ENCODE results near the gene AIP. TPM values are rescaled to one million over a fixed set of nuclear protein-coding genes. Genes with fewer than 3 reads are reported as not detected.

The AIP gene
- total RNA-seq, 2 experiments from 2014 or later: 160 to 169 TPM

- intact Hi-C loops (cut with micrococcal nuclease): loop anchor here (2.0 kb wide), 2 partner anchors 30 to 46 kb away; partner anchors contain the start of gene TMEM134
- Mint-ChIP-seq H3K36me3 (peaks cover 47% of the 10 kb centered on the region), H3K4me3 (peak overlapping the region; percentile 85), H3K27ac (peak overlapping the region; percentile 95), H3K4me1 (ENCODE audit: low read depth) (peaks cover 55% of the 10 kb centered on the region), H3K27me3 (no peaks in the 10 kb centered on the region), H3K9me3 (no peaks in the 10 kb centered on the region)
- peak; percentile 91 for DNase-seq
- POLR2A ChIA-PET: interaction anchor here (0.8 to 6.8 kb wide), 21 partner anchors 9 to 192 kb away, joined by 3 to 68 read pairs (median 6); partner anchors contain the start of genes AIP, CLCF1, NUDT8 and PITPNM1
- CTCF ChIA-PET: interaction anchor here (0.9 to 3.9 kb wide), 16 partner anchors 9 to 87 kb away, joined by 3 to 46 read pairs (median 4); partner anchors contain the start of genes CDK2AP2, PITPNM1, PPP1CA and RPS6KB2
These were observed 44.5 kb upstream of the AIP start for GRCh38 chr11:67438158-67438902.

DNA sequence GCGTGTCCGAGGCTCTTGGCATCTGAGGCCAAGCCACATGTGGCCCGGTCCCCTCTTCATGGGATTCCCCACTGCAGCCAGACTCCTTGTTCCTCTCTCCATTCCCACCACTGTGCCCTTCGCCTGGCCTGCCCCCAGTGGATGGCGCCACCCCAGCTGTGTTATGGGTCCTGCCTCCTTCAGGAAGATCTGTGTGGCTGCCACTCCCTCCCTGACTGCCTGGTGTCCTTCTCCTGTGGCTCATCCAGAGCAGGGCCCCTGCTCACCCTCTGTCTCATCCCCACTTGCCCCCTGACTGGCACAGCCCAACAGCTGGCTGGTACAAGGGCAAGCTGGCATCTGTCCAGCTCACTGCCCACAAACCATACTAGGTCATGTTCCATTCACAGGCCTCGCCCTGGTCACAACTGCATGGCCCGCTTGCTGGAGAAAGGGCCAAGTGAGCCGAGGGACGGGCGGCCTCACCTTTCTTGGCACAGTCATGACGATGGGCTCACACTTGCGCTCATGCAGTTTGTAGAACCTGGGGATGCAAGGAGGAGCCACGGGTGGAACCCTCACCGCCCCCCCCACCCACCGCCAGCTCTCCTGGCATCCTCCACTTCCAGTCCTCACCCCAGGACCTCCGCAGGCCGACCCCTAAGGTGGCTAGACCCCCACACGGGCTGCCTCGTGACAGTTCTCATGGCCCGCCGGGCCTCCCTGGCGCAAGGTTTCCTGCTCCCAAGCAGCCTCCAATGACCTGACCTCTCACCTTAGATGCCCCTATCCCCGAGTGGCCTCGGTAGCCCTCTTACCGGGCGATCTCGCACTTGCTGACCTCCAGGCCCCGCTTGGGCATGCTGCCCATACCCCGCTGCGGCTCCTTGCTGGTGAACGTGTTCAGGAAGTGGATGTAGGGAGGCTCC is 43.3 kb upstream of the AIP start:
- ChIA-PET CTCF (interaction anchor here (0.8 to 3.9 kb wide), 11 partner anchors 11 to 175 kb away, joined by 3 to 46 read pairs (median 4); partner anchors contain the start of genes PPP1CA, RAD9A, RPS6KB2 and TBC1D10C), POLR2A (interaction anchor here (0.6 to 6.8 kb wide), 14 partner anchors 19 to 1467 kb away, joined by 3 to 68 read pairs (median 6); partner anchors contain the start of genes AIP, CLCF1, NUDT8 and PPP1CA)
- Mint-ChIP-seq H3K27ac (peak overlapping the region; percentile 95), H3K27me3 (no peaks in the 10 kb centered on the region), H3K4me1 (ENCODE audit: low read depth) (peaks cover 51% of the 10 kb centered on the region), H3K9me3 (no peaks in the 10 kb centered on the region), H3K4me3 (peak overlapping the region; percentile 85), H3K36me3 (peaks cover 43% of the 10 kb centered on the region)
- peak; percentile 72 for DNase-seq
- intact Hi-C loops (cut with micrococcal nuclease): loop anchor here (1.0 to 2.0 kb wide), 3 partner anchors 29 to 66 kb away; partner anchors contain the start of genes PITPNM1 and TMEM134

GRCh38 chr11:67440229-67441097 is 42.4 kb upstream of the AIP start:
- no peaks in the 10 kb centered on the region for H3K9me3 Mint-ChIP-seq
- ChIA-PET CTCF (interaction anchor here (0.9 to 2.4 kb wide), 2 partner anchors 12 to 28 kb away, joined by 3 to 6 read pairs; partner anchors contain the start of gene RPS6KB2), POLR2A (interaction anchor here (0.8 to 6.8 kb wide), 4 partner anchors 12 to 84 kb away, joined by 3 to 67 read pairs (median 4); partner anchors contain the start of genes AIP and RPS6KB2)
- peak overlapping the region; percentile 95 for H3K27ac Mint-ChIP-seq
- H3K36me3 Mint-ChIP-seq: peaks cover 39% of the 10 kb centered on the region
- H3K27me3 Mint-ChIP-seq: no peaks in the 10 kb centered on the region
- DNase-seq: peak; percentile 56
- intact Hi-C loops (cut with micrococcal nuclease): no loop called here
- H3K4me3 Mint-ChIP-seq: peak overlapping the region; percentile 85
- H3K4me1 Mint-ChIP-seq (ENCODE audit: low read depth): peaks cover 55% of the 10 kb centered on the region

DNA sequence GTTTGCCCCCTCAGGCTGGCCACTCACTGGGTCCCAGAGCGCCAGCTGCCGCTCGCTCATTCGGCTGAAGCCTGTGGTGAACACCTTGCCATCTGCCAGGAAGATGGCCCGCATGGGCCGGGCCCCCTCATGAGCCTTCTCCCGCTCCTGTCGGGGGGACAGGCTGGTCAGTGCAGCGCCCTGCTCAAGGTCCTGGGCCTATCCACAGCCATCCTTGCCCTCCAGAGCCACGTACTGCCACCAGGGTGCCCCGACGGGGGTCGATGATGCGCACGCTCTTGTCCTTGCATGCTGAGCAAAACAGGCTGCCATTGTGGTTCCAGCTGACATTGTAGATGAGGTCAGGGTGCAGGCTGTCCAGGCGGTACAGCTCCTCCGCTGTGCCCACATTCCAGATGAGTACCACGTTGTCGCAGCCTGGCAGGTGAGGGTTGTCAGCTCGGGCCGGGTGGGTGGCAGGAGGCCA is 41.7 kb upstream of the AIP start:
- Mint-ChIP-seq H3K4me1 (ENCODE audit: low read depth) (peaks cover 57% of the 10 kb centered on the region), H3K27ac (peak overlapping the region; percentile 69), H3K4me3 (no peak overlapping the region), H3K9me3 (no peaks in the 10 kb centered on the region), H3K27me3 (no peaks in the 10 kb centered on the region), H3K36me3 (peaks cover 32% of the 10 kb centered on the region)
- ChIA-PET POLR2A (interaction anchor here (1.0 to 6.8 kb wide), 3 partner anchors 13 to 45 kb away, joined by 3 to 67 read pairs (median 3); partner anchors contain the start of genes AIP and RPS6KB2), CTCF (interaction anchor here (0.9 kb wide), 1 partner anchor 27 kb away, joined by 3 read pairs; no protein-coding TSS in a partner anchor)
- no peak for DNase-seq
- intact Hi-C loops (cut with micrococcal nuclease): no loop called here

GRCh38 chr11:67441731-67442351 is 41.0 kb upstream of the AIP start:
- POLR2A ChIA-PET: no interaction called here
- no peaks in the 10 kb centered on the region for H3K9me3 Mint-ChIP-seq
- peak overlapping the region; percentile 42 for H3K27ac Mint-ChIP-seq
- DNase-seq: no peak
- no peak overlapping the region for H3K4me3 Mint-ChIP-seq
- H3K36me3 Mint-ChIP-seq: peaks cover 27% of the 10 kb centered on the region
- H3K27me3 Mint-ChIP-seq: no peaks in the 10 kb centered on the region
- CTCF ChIA-PET: no interaction called here
- H3K4me1 Mint-ChIP-seq (ENCODE audit: low read depth): peaks cover 60% of the 10 kb centered on the region
- intact Hi-C loops (cut with micrococcal nuclease): no loop called here

DNA sequence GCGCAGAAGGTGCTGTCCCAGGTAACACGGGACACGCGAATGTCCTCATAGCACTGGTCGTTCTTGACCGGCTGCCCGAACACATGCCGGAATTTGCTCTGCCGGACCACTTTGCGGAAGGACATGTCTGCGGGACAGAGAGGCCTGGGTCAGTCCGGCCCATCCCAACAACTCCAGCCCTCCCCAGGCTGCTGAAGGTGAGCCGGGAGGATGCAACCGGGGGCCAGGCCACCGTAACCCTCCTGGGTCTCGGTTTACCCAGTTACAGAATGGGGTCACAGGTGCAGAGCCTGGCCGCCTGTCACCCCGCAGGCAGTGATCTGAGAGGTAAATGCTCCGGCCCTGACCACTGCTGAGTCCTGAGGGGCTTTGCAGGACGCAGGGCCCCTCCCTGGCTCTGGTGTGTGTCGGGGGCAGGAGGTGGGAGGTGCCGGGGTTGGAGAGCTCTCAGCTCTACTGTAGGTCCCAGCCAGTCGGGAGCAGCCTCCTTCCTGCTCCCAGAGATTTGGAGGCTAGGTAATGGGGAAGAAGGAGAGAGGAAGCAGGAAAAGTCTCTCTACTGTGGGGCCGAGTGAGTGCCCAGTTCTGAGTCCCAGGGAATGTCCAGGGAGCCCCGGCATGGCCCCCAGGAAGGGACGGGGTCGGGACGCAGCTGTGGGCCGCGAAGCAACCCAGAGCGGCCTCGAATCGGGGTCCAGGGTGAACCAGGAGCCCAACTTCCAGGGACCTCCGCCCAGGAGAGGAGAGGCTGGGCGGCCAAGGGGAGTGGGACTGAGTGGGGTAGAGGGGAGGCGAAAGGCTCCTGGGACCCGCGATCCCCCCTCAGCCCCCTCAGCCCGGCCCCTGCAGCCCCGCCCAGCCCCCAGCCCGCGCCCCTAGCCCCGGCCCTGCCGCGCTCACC is 40.1 kb upstream of the AIP start:
- DNase-seq: no peak
- no peaks in the 10 kb centered on the region for H3K9me3 Mint-ChIP-seq
- peak overlapping the region; percentile 59 for H3K4me3 Mint-ChIP-seq
- intact Hi-C loops (cut with micrococcal nuclease): no loop called here
- peaks cover 20% of the 10 kb centered on the region for H3K36me3 Mint-ChIP-seq
- ChIA-PET CTCF (interaction anchor here (0.8 kb wide), 1 partner anchor 26 kb away, joined by 3 read pairs; the partner anchor contains the start of gene TMEM134), POLR2A (interaction anchor here (0.8 to 1.0 kb wide), 2 partner anchors 22 to 43 kb away, joined by 3 read pairs; no protein-coding TSS in a partner anchor)
- H3K27me3 Mint-ChIP-seq: no peaks in the 10 kb centered on the region
- H3K4me1 Mint-ChIP-seq (ENCODE audit: low read depth): peaks cover 69% of the 10 kb centered on the region
- peak overlapping the region; percentile 51 for H3K27ac Mint-ChIP-seq

DNA sequence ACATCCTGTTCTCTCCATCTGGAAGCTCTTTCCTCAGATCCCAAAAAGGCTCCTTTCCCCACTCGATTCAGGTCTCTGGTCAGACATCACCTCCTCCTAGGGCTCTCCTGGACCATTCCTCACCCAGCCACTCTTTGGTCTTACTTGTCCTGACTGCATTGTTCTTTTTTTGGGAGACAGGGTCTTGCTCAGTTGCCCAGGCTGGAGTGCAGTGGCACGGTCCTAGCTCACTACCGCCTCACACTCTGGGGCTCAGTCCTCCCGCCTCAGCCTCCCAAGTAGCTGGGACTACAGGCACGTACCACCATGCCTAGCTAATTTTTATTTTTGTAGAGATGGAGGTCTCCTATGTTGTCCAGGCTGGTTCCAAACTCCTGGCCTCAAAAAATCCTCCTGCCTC is 37.3 kb upstream of the AIP start:
- ChIA-PET POLR2A (interaction anchor here (0.6 to 1.0 kb wide), 2 partner anchors 9 to 15 kb away, joined by 3 to 4 read pairs; no protein-coding TSS in a partner anchor), CTCF (interaction anchor here (0.6 to 1.1 kb wide), 2 partner anchors 44 to 55 kb away, joined by 3 read pairs; partner anchors contain the start of gene PPP1CA)
- intact Hi-C loops (cut with micrococcal nuclease): no loop called here
- Mint-ChIP-seq H3K36me3 (no peaks in the 10 kb centered on the region), H3K27ac (peak overlapping the region; percentile 79), H3K4me1 (ENCODE audit: low read depth) (peaks cover 71% of the 10 kb centered on the region), H3K9me3 (no peaks in the 10 kb centered on the region), H3K27me3 (no peaks in the 10 kb centered on the region), H3K4me3 (peak overlapping the region; percentile 77)
- no peak for DNase-seq

- intact Hi-C loops (cut with micrococcal nuclease): no loop called here
- Mint-ChIP-seq H3K9me3 (no peaks in the 10 kb centered on the region), H3K36me3 (no peaks in the 10 kb centered on the region), H3K27me3 (no peaks in the 10 kb centered on the region), H3K4me3 (no peak overlapping the region), H3K4me1 (ENCODE audit: low read depth) (peaks cover 54% of the 10 kb centered on the region), H3K27ac (no peak overlapping the region)
- DNase-seq: no peak
- CTCF ChIA-PET: no interaction called here
- POLR2A ChIA-PET: interaction anchor here (1.3 kb wide), 1 partner anchor 11 kb away, joined by 7 read pairs; the partner anchor contains the start of gene PTPRCAP
These were observed 34.6 kb upstream of the AIP start for GRCh38 chr11:67448220-67448609.

GRCh38 chr11:67449116-67449844 is 33.5 kb upstream of the AIP start:
- ChIA-PET CTCF (interaction anchor here (0.6 kb wide), 1 partner anchor 12 kb away, joined by 3 read pairs; the partner anchor contains the start of gene PTPRCAP), POLR2A (interaction anchor here (0.6 to 2.4 kb wide), 4 partner anchors 12 to 114 kb away, joined by 3 to 8 read pairs (median 4); partner anchors contain the start of genes PPP1CA, PTPRCAP and RPS6KB2)
- intact Hi-C loops (cut with micrococcal nuclease): no loop called here
- H3K36me3 Mint-ChIP-seq: no peaks in the 10 kb centered on the region
- no peaks in the 10 kb centered on the region for H3K27me3 Mint-ChIP-seq
- peaks cover 50% of the 10 kb centered on the region for H3K4me1 Mint-ChIP-seq (ENCODE audit: low read depth)
- H3K9me3 Mint-ChIP-seq: no peaks in the 10 kb centered on the region
- no peak for DNase-seq
- H3K27ac Mint-ChIP-seq: no peak overlapping the region
- H3K4me3 Mint-ChIP-seq: no peak overlapping the region
